GF-D8 (cell line): ENCODE measurements around the gene FGF14.

Source experiments
- DNase-seq: peaks from one replicate; lab custom pipeline; 2025; lab: John Stamatoyannopoulos, UW

Gene FGF14

GRCh38 chr13:101925731-101926130 is 476.1 kb downstream of the FGF14 start:
- DNase-seq: no peak

- DNase-seq: no peak
Measured at GRCh38 chr13:101919541-101920181, 482.2 kb downstream of the FGF14 start.

GRCh38 chr13:101917833-101918661 is 483.8 kb downstream of the FGF14 start:
- no peak for DNase-seq

- DNase-seq: no peak
Measured at GRCh38 chr13:101917475-101917810, 484.4 kb downstream of the FGF14 start.

GRCh38 chr13:101916775-101917474 is 484.9 kb downstream of the FGF14 start:
- no peak for DNase-seq

GRCh38 chr13:101916108-101916774 is 485.6 kb downstream of the FGF14 start:
- no peak for DNase-seq

- no peak for DNase-seq
Measured at GRCh38 chr13:101915755-101916107, 486.1 kb downstream of the FGF14 start.

GRCh38 chr13:101915331-101915730 is 486.5 kb downstream of the FGF14 start:
- no peak for DNase-seq

- no peak for DNase-seq
Measured at GRCh38 chr13:101911752-101912151, 490.1 kb downstream of the FGF14 start.

GRCh38 chr13:101903890-101904289 is 498.0 kb downstream of the FGF14 start:
- no peak for DNase-seq

GRCh38 chr13:101898676-101899075 is 503.2 kb downstream of the FGF14 start:
- DNase-seq: no peak

GRCh38 chr13:101896541-101896940 is 505.3 kb downstream of the FGF14 start:
- no peak for DNase-seq

- no peak for DNase-seq
Measured at GRCh38 chr13:101893021-101893420, 508.8 kb downstream of the FGF14 start.

- no peak for DNase-seq
Measured at GRCh38 chr13:101892296-101892695, 509.6 kb downstream of the FGF14 start.

GRCh38 chr13:101881593-101881992 is 520.3 kb downstream of the FGF14 start:
- DNase-seq: no peak

GRCh38 chr13:101880581-101880980 is 521.3 kb downstream of the FGF14 start:
- DNase-seq: no peak

GRCh38 chr13:101876951-101877350 is 524.9 kb downstream of the FGF14 start:
- DNase-seq: no peak

GRCh38 chr13:101875717-101876393 is 526.0 kb downstream of the FGF14 start:
- no peak for DNase-seq

GRCh38 chr13:101875091-101875490 is 526.8 kb downstream of the FGF14 start:
- no peak for DNase-seq

- DNase-seq: no peak
Measured at GRCh38 chr13:101869553-101869952, 532.3 kb downstream of the FGF14 start.

GRCh38 chr13:101868585-101869469 is 533.0 kb downstream of the FGF14 start:
- no peak for DNase-seq
